ENCODE data around the gene NEU4. TPM values are rescaled to one million over a fixed set of nuclear protein-coding genes. Genes with fewer than 3 reads are reported as not detected.
A peak's percentile ranks its signal among the peaks of the same experiment; 100 is the strongest.

Gene NEU4
- total RNA-seq, 1 experiment from 2014 or later = 0.70 TPM

DNA sequence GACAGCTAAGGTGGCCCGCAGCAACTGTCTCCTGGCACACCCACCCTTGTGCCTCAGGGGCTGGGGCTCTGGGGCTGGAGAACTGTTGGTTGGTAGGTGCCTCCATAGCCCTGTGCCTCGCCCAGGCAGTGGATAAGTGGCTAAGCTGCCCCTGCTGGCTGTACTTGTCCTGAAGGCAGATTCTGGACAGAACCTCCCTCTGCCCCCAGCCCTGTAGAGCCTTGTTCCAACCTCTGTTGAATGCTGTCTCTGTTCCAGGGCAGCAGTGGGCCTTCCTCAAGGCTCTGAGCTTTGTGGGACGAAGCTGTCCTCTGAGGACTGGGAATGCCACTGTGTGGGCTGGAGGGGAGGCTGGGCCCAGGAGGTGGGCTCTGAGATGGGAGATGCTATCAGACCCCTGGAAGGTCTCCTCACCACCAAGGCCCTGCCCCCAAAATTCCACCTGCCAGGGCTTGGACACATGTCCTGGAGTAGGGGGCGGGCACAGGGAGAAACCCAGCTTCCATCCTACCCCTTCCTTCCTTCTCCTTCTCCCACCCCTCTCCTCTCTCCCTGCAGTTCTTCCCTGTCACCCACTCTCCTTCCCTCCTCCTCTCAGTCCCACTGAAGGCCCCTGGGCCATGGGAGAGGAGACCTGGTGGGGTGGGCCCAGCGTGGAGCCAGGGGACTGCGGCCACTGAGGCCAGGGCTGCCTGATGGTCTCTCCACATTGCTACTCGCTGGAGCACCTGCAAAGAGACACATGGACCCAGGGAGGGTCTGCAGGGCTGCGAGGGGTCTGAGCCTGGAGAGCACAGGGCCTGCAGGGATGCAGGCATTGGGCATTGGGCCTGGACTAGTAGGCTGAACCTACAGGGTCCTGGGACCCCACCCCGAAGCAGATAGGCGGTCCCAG, 51.4 kb downstream of the NEU4 start:
- no peak overlapping the region for H3K4me3 Mint-ChIP-seq

More for the DNA sequence above, 51.4 kb downstream of the NEU4 start:
- H3K23ac ChIP-seq (ENCODE audit: insufficient read length, low read depth, low read length) = no peak overlapping the region
- H3K27ac ChIP-seq (ENCODE audit: insufficient read length, low read depth, low read length) = no peak overlapping the region
- no peak overlapping the region for H2AK5ac ChIP-seq (ENCODE audit: insufficient read length, low read length)
- no peaks in the 10 kb centered on the region; the same call in 1 of the 2 replicates for H3K27me3 ChIP-seq (ENCODE audit: insufficient read depth, low read length)
- H3K4me2 ChIP-seq (ENCODE audit: insufficient read depth, insufficient read length, low read length) = no peak overlapping the region
- peaks cover 6 to 17% of the 10 kb centered on the region in 2 experiments for H3K4me1 Mint-ChIP-seq
- H3K36me3 Mint-ChIP-seq (ENCODE audit: insufficient read depth in 1 of 3, low read depth in 3 of 3) = peaks cover 0 to 6% (median 0%) of the 10 kb centered on the region in 3 experiments; a peak in 2 of 7 replicates
- no peak overlapping the region for H3K9ac ChIP-seq (ENCODE audit: extremely low read depth, insufficient read length, low read length)
- TF ChIP-seq CTCF (conservative IDR thresholded peaks at IDR 0.05) = no peak
- H3K56ac ChIP-seq (ENCODE audit: insufficient read length, low read depth, low read length) = no peak overlapping the region
- no peak overlapping the region for H2BK20ac ChIP-seq (ENCODE audit: low read depth, low read length, poor library complexity, severe bottlenecking)
- no peak overlapping the region for H4K8ac ChIP-seq (replicated peaks; ENCODE audit: insufficient read length, low read depth, low read length)
- no peak for DNase-seq
- H4K91ac ChIP-seq (ENCODE audit: insufficient read length, low read depth, low read length) = no peak overlapping the region
- H2BK12ac ChIP-seq (ENCODE audit: insufficient read length, low read depth, low read length) = no peak overlapping the region
- H3K27ac Mint-ChIP-seq = peak overlapping the region in 1 of 3 experiments; percentile 72; a peak in 1 of 7 replicates
- H2BK5ac ChIP-seq (ENCODE audit: insufficient read length, low read length) = no peak overlapping the region
- H2AFZ ChIP-seq (ENCODE audit: low read length) = no peak overlapping the region
- no peaks in the 10 kb centered on the region for H3K9me3 ChIP-seq (ENCODE audit: control insufficient read depth, low read depth, low read length)
- no peaks in the 10 kb centered on the region for H3K23me2 ChIP-seq (ENCODE audit: insufficient read length, low read depth, low read length, poor library complexity, severe bottlenecking)
- peaks cover 13% of the 10 kb centered on the region for H3K27me3 Mint-ChIP-seq (ENCODE audit: low read depth)
- no peaks in the 10 kb centered on the region; the same call in 1 of the 2 replicates for H3K4me1 ChIP-seq (ENCODE audit: insufficient read depth, low read length)
- peaks cover 6% of the 10 kb centered on the region for H4K20me1 ChIP-seq (ENCODE audit: control insufficient read depth, insufficient read depth, insufficient read length)
- no peak overlapping the region for H3K18ac ChIP-seq (ENCODE audit: insufficient read length, low read depth, low read length)
- H4K5ac ChIP-seq (ENCODE audit: insufficient read length, low read depth, low read length) = no peak overlapping the region
- H3K9me3 Mint-ChIP-seq = peaks cover 15 to 17% of the 10 kb centered on the region in 2 experiments
- no peak overlapping the region for H2BK15ac ChIP-seq (ENCODE audit: low read depth, low read length)
- no peaks in the 10 kb centered on the region for H3K79me1 ChIP-seq (ENCODE audit: insufficient read depth, low read depth, low read length, poor library complexity, severe bottlenecking)
- no peak overlapping the region for H3T11ph ChIP-seq (ENCODE audit: low read length)
- WGBS (ENCODE audit: extremely low coverage, insufficient read length, low lambda C conversion rate) = no CpG with 5 or more reads among the region's 10 CpGs
- no peak overlapping the region for H2BK120ac ChIP-seq (ENCODE audit: low read depth, low read length, poor library complexity, severe bottlenecking)
- H3K4ac ChIP-seq (ENCODE audit: low read depth, low read length) = no peak overlapping the region
- H3K79me2 ChIP-seq (ENCODE audit: insufficient read depth, low read length) = no peaks in the 10 kb centered on the region
- H3K14ac ChIP-seq (ENCODE audit: insufficient read depth, low read length) = no peak overlapping the region; the same call in 1 of the 2 replicates
